Endothelial cell (in vitro differentiated cells): ENCODE results near the gene MTCH1. TPM values are rescaled to one million over a fixed set of nuclear protein-coding genes. Genes with fewer than 3 reads are reported as not detected.

Experiments used
- DNase-seq: peaks from one replicate; pipeline ENCODE4 v3.0.0; 2021; ENCODE audit warnings: low spot score
- H3K27ac Mint-ChIP-seq: one replicate; pipeline ENCODE4 v1.8.0; 2021; ENCODE audit warnings: mixed read lengths, inconsistent platforms; ENCODE audit not compliant: unreplicated experiment
- H3K27me3 Mint-ChIP-seq: one replicate; pipeline ENCODE4 v1.8.0; 2021; ENCODE audit warnings: mild to moderate bottlenecking, moderate library complexity, mixed read lengths, inconsistent platforms; ENCODE audit not compliant: unreplicated experiment
- H3K36me3 Mint-ChIP-seq: one replicate; pipeline ENCODE4 v1.8.0; 2021; ENCODE audit warnings: mild to moderate bottlenecking, low read depth, mixed read lengths, inconsistent platforms; ENCODE audit not compliant: unreplicated experiment
- H3K4me1 Mint-ChIP-seq: one replicate; pipeline ENCODE4 v1.8.0; 2021; ENCODE audit warnings: mild to moderate bottlenecking, mixed read lengths, inconsistent platforms; ENCODE audit not compliant: unreplicated experiment
- H3K4me3 Mint-ChIP-seq: one replicate; pipeline ENCODE4 v1.8.0; 2021; ENCODE audit warnings: mild to moderate bottlenecking, mixed read lengths, inconsistent platforms; ENCODE audit not compliant: unreplicated experiment
- H3K9me3 Mint-ChIP-seq: one replicate; pipeline ENCODE4 v1.8.0; 2021; ENCODE audit warnings: mixed read lengths, inconsistent platforms; ENCODE audit not compliant: unreplicated experiment
- total RNA-seq: library from RNA; stranded (reverse); fragmentation: NEBNext Ultra II Directional; extraction: Animal tissue kit (Norgen Biotek cat#: 25700); gene quantifications from one replicate; pipeline ENCODE4 v1.2.1, GENCODE V29; 2021; ENCODE audit not compliant: unreplicated experiment
- TF ChIP-seq, protein P1 (sequence below): fragments of 200-600 bp; sonication (generic); IDR thresholded peaks from one replicate; pipeline ENCODE4 v1.5.0; 2021; ENCODE audit warnings: antibody characterized with exemption; ENCODE audit not compliant: unreplicated experiment

Gene MTCH1
- total RNA-seq, 1 donor from 2014 or later: 304 TPM

DNA sequence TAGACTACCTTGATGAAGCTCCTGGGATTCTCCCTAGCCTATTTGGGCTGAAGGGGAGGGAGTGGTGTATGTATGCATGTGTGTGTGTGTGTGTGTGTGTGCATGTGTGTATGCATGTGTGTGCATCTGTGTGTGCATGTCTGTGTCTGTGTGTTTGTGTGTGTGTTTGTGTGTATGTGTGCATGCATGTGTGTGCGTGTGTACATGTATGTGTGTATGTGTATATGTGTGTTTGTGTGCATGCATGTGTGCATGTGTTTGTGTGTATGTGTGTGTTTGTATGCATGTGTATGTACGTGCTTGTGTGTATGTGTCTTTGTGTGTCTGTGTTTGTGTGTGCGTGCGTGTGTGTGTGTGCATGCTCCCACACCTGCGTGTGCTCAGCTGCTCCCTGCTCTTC lies 34.8 kb upstream of the MTCH1 start:
- no peak overlapping the region for H3K4me3 Mint-ChIP-seq
- H3K27me3 Mint-ChIP-seq: peaks cover 9% of the 10 kb centered on the region
- no peaks in the 10 kb centered on the region for H3K36me3 Mint-ChIP-seq

DNA sequence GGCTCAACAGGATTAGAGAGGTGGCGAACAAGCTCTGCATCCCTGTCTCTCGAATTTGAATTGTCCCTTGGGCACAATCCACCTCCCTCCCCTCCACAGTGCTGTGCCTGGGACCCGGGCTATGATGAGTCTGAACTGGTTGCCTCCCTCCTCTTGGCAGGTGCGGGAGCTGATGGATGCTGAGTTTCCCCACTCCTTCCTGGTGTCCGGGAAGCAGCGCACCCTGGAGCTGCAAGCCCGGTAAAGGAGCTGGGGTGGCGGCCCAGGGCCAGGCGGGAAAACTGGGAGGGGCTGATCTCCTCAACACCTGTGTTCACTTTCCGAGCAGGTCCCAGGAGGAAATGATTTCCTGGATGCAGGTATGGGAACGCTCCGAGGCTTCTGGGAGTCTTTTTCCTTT lies 34.4 kb upstream of the MTCH1 start:
- no peaks in the 10 kb centered on the region for H3K9me3 Mint-ChIP-seq
- peaks cover 2% of the 10 kb centered on the region for H3K4me1 Mint-ChIP-seq
- no peak overlapping the region for H3K4me3 Mint-ChIP-seq
- DNase-seq: no peak
- peaks cover 7% of the 10 kb centered on the region for H3K27me3 Mint-ChIP-seq
- TF ChIP-seq, protein P1, sequence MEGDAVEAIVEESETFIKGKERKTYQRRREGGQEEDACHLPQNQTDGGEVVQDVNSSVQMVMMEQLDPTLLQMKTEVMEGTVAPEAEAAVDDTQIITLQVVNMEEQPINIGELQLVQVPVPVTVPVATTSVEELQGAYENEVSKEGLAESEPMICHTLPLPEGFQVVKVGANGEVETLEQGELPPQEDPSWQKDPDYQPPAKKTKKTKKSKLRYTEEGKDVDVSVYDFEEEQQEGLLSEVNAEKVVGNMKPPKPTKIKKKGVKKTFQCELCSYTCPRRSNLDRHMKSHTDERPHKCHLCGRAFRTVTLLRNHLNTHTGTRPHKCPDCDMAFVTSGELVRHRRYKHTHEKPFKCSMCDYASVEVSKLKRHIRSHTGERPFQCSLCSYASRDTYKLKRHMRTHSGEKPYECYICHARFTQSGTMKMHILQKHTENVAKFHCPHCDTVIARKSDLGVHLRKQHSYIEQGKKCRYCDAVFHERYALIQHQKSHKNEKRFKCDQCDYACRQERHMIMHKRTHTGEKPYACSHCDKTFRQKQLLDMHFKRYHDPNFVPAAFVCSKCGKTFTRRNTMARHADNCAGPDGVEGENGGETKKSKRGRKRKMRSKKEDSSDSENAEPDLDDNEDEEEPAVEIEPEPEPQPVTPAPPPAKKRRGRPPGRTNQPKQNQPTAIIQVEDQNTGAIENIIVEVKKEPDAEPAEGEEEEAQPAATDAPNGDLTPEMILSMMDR: no peak
- no peak overlapping the region for H3K27ac Mint-ChIP-seq
- H3K36me3 Mint-ChIP-seq: no peaks in the 10 kb centered on the region

More for the DNA sequence above, 34.8 kb upstream of the MTCH1 start:
- DNase-seq: no peak
- TF ChIP-seq, protein P1: no peak
- peaks cover 2% of the 10 kb centered on the region for H3K4me1 Mint-ChIP-seq
- no peaks in the 10 kb centered on the region for H3K9me3 Mint-ChIP-seq
- H3K27ac Mint-ChIP-seq: no peak overlapping the region

DNA sequence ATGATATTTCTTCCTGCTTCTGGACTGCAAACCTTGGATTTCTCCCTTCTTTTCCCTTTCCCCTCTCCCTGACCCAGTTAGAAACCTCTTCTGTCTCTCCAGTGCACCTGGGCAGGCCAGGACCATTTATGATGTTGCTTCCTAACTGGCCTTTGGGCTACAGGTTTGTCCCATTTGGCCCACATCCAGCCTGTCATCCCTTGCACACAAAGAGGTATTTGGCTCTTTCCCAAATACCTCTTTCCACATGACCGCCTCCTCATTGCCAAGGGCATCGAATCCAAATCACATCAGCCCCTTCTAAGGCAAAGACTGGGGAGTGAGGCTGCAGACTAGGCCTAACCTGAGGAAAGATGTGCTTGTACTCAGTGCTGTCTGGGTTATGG lies 33.1 kb upstream of the MTCH1 start:
- TF ChIP-seq, protein P1: no peak
- no peaks in the 10 kb centered on the region for H3K9me3 Mint-ChIP-seq
- no peaks in the 10 kb centered on the region for H3K36me3 Mint-ChIP-seq
- peaks cover 2% of the 10 kb centered on the region for H3K4me1 Mint-ChIP-seq
- no peak for DNase-seq
- peaks cover 7% of the 10 kb centered on the region for H3K27me3 Mint-ChIP-seq
- no peak overlapping the region for H3K27ac Mint-ChIP-seq
- no peak overlapping the region for H3K4me3 Mint-ChIP-seq

DNA sequence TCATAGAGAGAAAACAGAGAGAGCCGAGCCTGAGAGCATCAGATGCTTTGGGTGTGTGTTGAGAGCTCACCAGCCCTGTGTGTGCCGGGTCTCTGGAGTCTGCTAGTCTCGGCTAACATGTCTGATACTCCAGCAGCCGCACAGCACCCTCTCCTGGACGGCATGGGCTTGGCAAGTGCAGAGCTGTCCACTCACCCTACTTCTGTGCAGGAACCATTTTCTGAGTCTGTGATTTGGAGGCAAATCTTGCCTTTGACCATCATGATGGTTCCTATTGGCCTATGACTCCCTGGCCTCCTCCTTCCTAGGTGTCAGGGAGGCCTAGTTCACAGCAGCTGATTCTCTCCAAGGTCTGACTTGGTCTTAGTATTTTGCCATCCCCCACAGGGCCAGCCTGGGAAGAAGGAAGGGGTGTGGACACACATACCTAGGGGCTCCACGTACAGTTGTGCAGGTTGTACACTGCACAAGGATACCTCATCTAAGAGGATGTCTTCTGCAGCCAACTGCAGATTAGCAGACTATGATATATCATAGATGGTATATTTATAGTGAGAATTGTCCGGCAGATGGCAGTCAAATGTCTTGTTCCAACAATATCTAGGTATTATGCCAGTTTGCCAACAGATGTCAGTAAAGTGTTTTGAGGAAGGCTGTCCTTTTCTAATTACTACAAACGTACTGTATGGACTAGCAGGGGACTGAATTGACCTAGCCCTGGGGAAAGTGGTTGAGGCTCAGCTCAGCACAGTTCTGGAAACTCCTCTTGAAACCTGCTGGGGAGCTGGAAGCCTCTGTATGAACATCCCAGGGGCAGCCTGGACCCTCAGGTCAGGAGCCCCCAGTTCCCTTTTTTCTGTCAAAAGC lies 32.4 kb upstream of the MTCH1 start:
- Mint-ChIP-seq H3K27me3 (peaks cover 8% of the 10 kb centered on the region), H3K9me3 (no peaks in the 10 kb centered on the region), H3K4me3 (no peak overlapping the region), H3K36me3 (no peaks in the 10 kb centered on the region), H3K4me1 (peaks cover 2% of the 10 kb centered on the region), H3K27ac (peak overlapping the region; percentile 28)
- DNase-seq: peak; percentile 93
- TF ChIP-seq, protein P1: peak; percentile 70

DNA sequence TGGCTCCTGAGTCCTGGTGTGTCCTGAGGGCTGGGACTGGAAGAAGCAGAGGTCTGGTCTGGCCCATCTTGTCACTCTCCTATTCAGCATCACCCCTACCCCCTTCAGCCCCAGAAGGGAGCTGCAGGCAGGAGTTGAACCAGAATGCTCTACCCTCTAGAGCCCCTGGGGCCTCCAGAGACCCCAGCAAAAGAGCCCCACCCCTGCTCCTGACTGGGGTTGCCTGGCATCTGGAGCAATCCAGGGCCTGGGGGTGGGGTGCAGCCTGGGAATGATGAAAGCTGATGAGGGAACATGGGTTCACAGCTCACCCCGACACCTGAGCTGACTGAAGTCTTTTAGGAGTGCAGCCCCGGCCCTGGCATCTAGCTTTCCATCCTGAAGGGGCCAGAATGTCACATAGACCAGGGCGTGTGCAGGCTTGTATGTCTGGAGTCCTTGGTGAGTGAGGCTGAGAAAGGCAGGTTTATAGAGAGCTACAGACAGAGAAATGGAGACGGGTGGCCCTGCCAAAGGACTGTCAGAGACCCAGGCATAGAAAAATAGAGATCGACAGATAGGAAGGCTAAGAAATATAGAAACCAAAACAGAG lies 31.7 kb upstream of the MTCH1 start:
- Mint-ChIP-seq H3K4me3 (no peak overlapping the region), H3K27me3 (peaks cover 10% of the 10 kb centered on the region), H3K9me3 (no peaks in the 10 kb centered on the region), H3K36me3 (no peaks in the 10 kb centered on the region), H3K4me1 (peaks cover 2% of the 10 kb centered on the region), H3K27ac (peak overlapping the region; percentile 28)
- no peak for DNase-seq
- TF ChIP-seq, protein P1: no peak
